ENCODE data around the gene MGRN1. TPM values are rescaled to one million over a fixed set of nuclear protein-coding genes. Genes with fewer than 3 reads are reported as not detected.

The MGRN1 gene
- total and polyA plus RNA-seq, 2 of the 13 experiments (the other 11 are each of a cell fraction or from before 2014, with no cell fraction given) = 11.9 to 12.6 TPM

DNA sequence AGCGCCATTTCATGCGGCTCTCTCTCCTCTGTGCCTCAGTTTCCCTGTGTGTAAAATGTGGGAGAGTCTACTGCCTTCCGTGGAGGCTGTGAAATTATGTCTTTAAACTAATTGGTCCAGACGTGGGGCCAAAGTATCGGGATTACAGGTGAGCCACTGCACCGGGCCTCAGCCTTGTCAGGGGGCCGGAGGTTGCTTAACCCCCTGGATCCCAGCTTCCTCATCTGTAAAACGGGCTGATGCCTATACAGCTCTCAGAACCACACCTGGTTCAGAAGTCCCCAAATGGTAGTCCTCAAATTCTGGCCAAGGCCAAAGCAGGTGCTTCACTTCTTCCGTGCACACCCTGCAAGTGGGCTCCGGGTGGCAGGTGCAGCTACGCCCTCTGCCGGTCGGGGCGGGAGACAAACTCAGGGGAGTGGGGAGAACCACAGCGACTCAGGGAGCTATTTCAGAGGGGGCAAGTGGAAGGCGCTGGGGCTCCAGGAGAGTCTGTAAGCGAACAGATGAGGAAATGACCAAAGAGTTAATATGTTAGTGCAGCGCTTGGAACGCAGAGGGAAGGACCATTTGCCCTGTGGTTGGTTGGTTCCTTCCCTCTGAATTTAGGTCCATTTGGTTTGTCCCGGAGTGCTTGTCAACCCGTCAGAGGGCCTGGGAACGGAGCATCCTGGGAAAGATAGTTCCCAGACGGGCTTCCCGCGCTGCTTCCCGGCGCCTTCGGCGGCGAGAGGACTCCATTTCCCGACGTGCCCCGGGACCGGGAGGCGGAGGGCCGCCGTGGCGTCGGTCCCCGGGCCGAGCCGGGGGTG is at the start of gene MGRN1 (continued):
- TF ChIP-seq MTF1 (CRISPR knock-in tag; IDR thresholded peaks at IDR 0.05) (no peak), NFYB (CRISPR knock-in tag; IDR thresholded peaks at IDR 0.05) (peak; percentile 44), KDM1A (CRISPR knock-in tag; IDR thresholded peaks at IDR 0.05) (peak; percentile 23; the same call in 1 of the 2 replicates), U2AF1 (optimal IDR thresholded peaks at IDR 0.05; ENCODE audit: low read depth, low read length) (peak; percentile 91), ZNF607 (CRISPR knock-in tag; IDR thresholded peaks at IDR 0.05; ENCODE audit: borderline replicate concordance) (no peak; the same call in 1 of the 2 replicates), ZNF432 (CRISPR knock-in tag; IDR thresholded peaks at IDR 0.05; ENCODE audit: borderline replicate concordance) (no peak), FOXK2 (IDR thresholded peaks at IDR 0.05) (peak; percentile 95), SP4 (CRISPR knock-in tag; IDR thresholded peaks at IDR 0.05) (peak; percentile 85; the same call in 1 of the 2 replicates), MIXL1 (CRISPR knock-in tag; IDR thresholded peaks at IDR 0.05) (peak; percentile 52; the same call in 1 of the 2 replicates), ZNF879 (CRISPR knock-in tag; IDR thresholded peaks at IDR 0.05) (peak; percentile 16; the same call in 1 of the 2 replicates), SMAD3 (CRISPR knock-in tag; IDR thresholded peaks at IDR 0.05) (no peak), ZFP82 (CRISPR knock-in tag; IDR thresholded peaks at IDR 0.05; ENCODE audit: borderline replicate concordance) (peak; percentile 34; the same call in 1 of the 2 replicates), ZNF546 (CRISPR knock-in tag; conservative IDR thresholded peaks at IDR 0.05) (no peak), TARDBP (CRISPR knock-in tag; IDR thresholded peaks at IDR 0.05) (peak; percentile 67; the same call in 1 of the 2 replicates), ASH2L (IDR thresholded peaks at IDR 0.05; ENCODE audit: insufficient read length, low read depth, low read length) (peak; percentile 90), HNRNPLL (IDR thresholded peaks at IDR 0.05; ENCODE audit: low read depth, low read length, poor library complexity, severe bottlenecking) (no peak), ATF7 (IDR thresholded peaks at IDR 0.05) (peak; percentile 62), ATF7 (CRISPR knock-in tag; IDR thresholded peaks at IDR 0.05) (no peak), GTF3A (CRISPR knock-in tag; conservative IDR thresholded peaks at IDR 0.05) (peak; percentile 94; the same call in 1 of the 2 replicates), POLR2AphosphoS5 (IDR thresholded peaks at IDR 0.05; ENCODE audit: low read depth, low read length) (peak; percentile 41; the same call in 1 of the 2 replicates), ZBTB38 (CRISPR knock-in tag; IDR thresholded peaks at IDR 0.05) (no peak), CAMTA2 (CRISPR knock-in tag; IDR thresholded peaks at IDR 0.05; ENCODE audit: borderline replicate concordance) (peak; percentile 84; the same call in 1 of the 2 replicates), KDM6A (CRISPR knock-in tag; IDR thresholded peaks at IDR 0.05; ENCODE audit: low read depth) (no peak), ZFP37 (CRISPR knock-in tag; IDR thresholded peaks at IDR 0.05; ENCODE audit: borderline replicate concordance) (no peak)
- TF ChIP-seq, protein P1, sequence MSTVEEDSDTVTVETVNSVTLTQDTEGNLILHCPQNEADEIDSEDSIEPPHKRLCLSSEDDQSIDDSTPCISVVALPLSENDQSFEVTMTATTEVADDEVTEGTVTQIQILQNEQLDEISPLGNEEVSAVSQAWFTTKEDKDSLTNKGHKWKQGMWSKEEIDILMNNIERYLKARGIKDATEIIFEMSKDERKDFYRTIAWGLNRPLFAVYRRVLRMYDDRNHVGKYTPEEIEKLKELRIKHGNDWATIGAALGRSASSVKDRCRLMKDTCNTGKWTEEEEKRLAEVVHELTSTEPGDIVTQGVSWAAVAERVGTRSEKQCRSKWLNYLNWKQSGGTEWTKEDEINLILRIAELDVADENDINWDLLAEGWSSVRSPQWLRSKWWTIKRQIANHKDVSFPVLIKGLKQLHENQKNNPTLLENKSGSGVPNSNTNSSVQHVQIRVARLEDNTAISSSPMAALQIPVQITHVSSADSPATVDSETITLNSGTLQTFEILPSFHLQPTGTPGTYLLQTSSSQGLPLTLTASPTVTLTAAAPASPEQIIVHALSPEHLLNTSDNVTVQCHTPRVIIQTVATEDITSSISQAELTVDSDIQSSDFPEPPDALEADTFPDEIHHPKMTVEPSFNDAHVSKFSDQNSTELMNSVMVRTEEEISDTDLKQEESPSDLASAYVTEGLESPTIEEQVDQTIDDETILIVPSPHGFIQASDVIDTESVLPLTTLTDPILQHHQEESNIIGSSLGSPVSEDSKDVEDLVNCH (CRISPR knock-in tag; IDR thresholded peaks at IDR 0.05) = no peak
- TF ChIP-seq, protein P2, sequence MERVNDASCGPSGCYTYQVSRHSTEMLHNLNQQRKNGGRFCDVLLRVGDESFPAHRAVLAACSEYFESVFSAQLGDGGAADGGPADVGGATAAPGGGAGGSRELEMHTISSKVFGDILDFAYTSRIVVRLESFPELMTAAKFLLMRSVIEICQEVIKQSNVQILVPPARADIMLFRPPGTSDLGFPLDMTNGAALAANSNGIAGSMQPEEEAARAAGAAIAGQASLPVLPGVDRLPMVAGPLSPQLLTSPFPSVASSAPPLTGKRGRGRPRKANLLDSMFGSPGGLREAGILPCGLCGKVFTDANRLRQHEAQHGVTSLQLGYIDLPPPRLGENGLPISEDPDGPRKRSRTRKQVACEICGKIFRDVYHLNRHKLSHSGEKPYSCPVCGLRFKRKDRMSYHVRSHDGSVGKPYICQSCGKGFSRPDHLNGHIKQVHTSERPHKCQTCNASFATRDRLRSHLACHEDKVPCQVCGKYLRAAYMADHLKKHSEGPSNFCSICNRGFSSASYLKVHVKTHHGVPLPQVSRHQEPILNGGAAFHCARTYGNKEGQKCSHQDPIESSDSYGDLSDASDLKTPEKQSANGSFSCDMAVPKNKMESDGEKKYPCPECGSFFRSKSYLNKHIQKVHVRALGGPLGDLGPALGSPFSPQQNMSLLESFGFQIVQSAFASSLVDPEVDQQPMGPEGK (CRISPR knock-in tag; IDR thresholded peaks at IDR 0.05) = peak; percentile 67; the same call in 1 of the 2 replicates

Data from HepG2 (cell line).